ENCODE data around the gene SDC1. TPM values are rescaled to one million over a fixed set of nuclear protein-coding genes. Genes with fewer than 3 reads are reported as not detected.
A peak's percentile ranks its signal among the peaks of the same experiment; 100 is the strongest.

Gene SDC1
- polyA plus RNA-seq, 2 donors: 239 to 334 TPM

GRCh38 chr2:20200697-20201555, 24.0 kb downstream of the SDC1 start:
- Histone ChIP-seq H3K4me1 (ENCODE audit: control insufficient read depth in 2 of 2, insufficient read depth in 2 of 2, low read length in 1 of 2) (peaks cover 6 to 24% of the 10 kb centered on the region in 2 donors), H3K27ac (ENCODE audit: low read depth in 2 of 2, low read length in 1 of 2) (peak overlapping the region in 1 of 2 donors; percentile 34), H3K4me3 (ENCODE audit: low read depth in 1 of 2, low read length in 2 of 2) (no peak overlapping the region), H3K27me3 (ENCODE audit: control insufficient read depth in 1 of 2, insufficient read depth in 2 of 2, low read length in 2 of 2) (no peaks in the 10 kb centered on the region), H3K9me3 (ENCODE audit: control insufficient read depth in 2 of 2, insufficient read depth in 1 of 2, low read depth in 1 of 2, low read length in 1 of 2) (no peaks in the 10 kb centered on the region), H3K36me3 (ENCODE audit: control insufficient read depth in 2 of 2, insufficient read depth in 2 of 2, low read length in 1 of 2) (peaks cover 0 to 34% of the 10 kb centered on the region in 2 donors)
- WGBS, 2 donors: 83 to 90% methylated on average over 26 of the region's 26 CpGs

GRCh38 chr2:20199633-20200270, 25.2 kb downstream of the SDC1 start:
- H3K36me3 ChIP-seq (ENCODE audit: control insufficient read depth in 2 of 2, insufficient read depth in 2 of 2, low read length in 1 of 2): peaks cover 0 to 27% of the 10 kb centered on the region in 2 donors
- H3K4me3 ChIP-seq (ENCODE audit: low read depth in 1 of 2, low read length in 2 of 2): no peak overlapping the region
- peaks cover 6 to 21% of the 10 kb centered on the region in 2 donors for H3K4me1 ChIP-seq (ENCODE audit: control insufficient read depth in 2 of 2, insufficient read depth in 2 of 2, low read length in 1 of 2)
- 67 to 79% methylated on average over 6 of the region's 6 CpGs for WGBS, 2 donors
- H3K9me3 ChIP-seq (ENCODE audit: control insufficient read depth in 2 of 2, insufficient read depth in 1 of 2, low read depth in 1 of 2, low read length in 1 of 2): no peaks in the 10 kb centered on the region
- no peaks in the 10 kb centered on the region for H3K27me3 ChIP-seq (ENCODE audit: control insufficient read depth in 1 of 2, insufficient read depth in 2 of 2, low read length in 2 of 2)
- H3K27ac ChIP-seq (ENCODE audit: low read depth in 2 of 2, low read length in 1 of 2): peak overlapping the region; percentile 86 to 94

- no peaks in the 10 kb centered on the region for H3K27me3 ChIP-seq (ENCODE audit: control insufficient read depth in 1 of 2, insufficient read depth in 2 of 2, low read length in 2 of 2)
- no peaks in the 10 kb centered on the region for H3K9me3 ChIP-seq (ENCODE audit: control insufficient read depth in 2 of 2, insufficient read depth in 1 of 2, low read depth in 1 of 2, low read length in 1 of 2)
- H3K36me3 ChIP-seq (ENCODE audit: control insufficient read depth in 2 of 2, insufficient read depth in 2 of 2, low read length in 1 of 2): peaks cover 0 to 27% of the 10 kb centered on the region in 2 donors
- peaks cover 6 to 21% of the 10 kb centered on the region in 2 donors for H3K4me1 ChIP-seq (ENCODE audit: control insufficient read depth in 2 of 2, insufficient read depth in 2 of 2, low read length in 1 of 2)
- H3K4me3 ChIP-seq (ENCODE audit: low read depth in 1 of 2, low read length in 2 of 2): no peak overlapping the region
- peak overlapping the region; percentile 86 to 94 for H3K27ac ChIP-seq (ENCODE audit: low read depth in 2 of 2, low read length in 1 of 2)
- 63 to 66% methylated on average over 14 of the region's 14 CpGs for WGBS, 2 donors
Measured at GRCh38 chr2:20198796-20199632, 25.9 kb downstream of the SDC1 start.

- no peaks in the 10 kb centered on the region for H3K27me3 ChIP-seq (ENCODE audit: control insufficient read depth in 1 of 2, insufficient read depth in 2 of 2, low read length in 2 of 2)
- H3K9me3 ChIP-seq (ENCODE audit: control insufficient read depth in 2 of 2, insufficient read depth in 1 of 2, low read depth in 1 of 2, low read length in 1 of 2): no peaks in the 10 kb centered on the region
- H3K27ac ChIP-seq (ENCODE audit: low read depth in 2 of 2, low read length in 1 of 2): peak overlapping the region; percentile 86 to 94
- 47 to 58% methylated on average over 9 of the region's 9 CpGs for WGBS, 2 donors
- H3K36me3 ChIP-seq (ENCODE audit: control insufficient read depth in 2 of 2, insufficient read depth in 2 of 2, low read length in 1 of 2): peaks cover 0 to 23% of the 10 kb centered on the region in 2 donors
- H3K4me1 ChIP-seq (ENCODE audit: control insufficient read depth in 2 of 2, insufficient read depth in 2 of 2, low read length in 1 of 2): peaks cover 6 to 21% of the 10 kb centered on the region in 2 donors
- H3K4me3 ChIP-seq (ENCODE audit: low read depth in 1 of 2, low read length in 2 of 2): no peak overlapping the region
Measured at GRCh38 chr2:20198001-20198400, 26.9 kb downstream of the SDC1 start.

GRCh38 chr2:20197192-20197591, 27.7 kb downstream of the SDC1 start:
- H3K4me1 ChIP-seq (ENCODE audit: control insufficient read depth in 2 of 2, insufficient read depth in 2 of 2, low read length in 1 of 2): peaks cover 6 to 21% of the 10 kb centered on the region in 2 donors
- WGBS, 2 donors: 50 to 60% methylated on average over 9 of the region's 9 CpGs
- no peaks in the 10 kb centered on the region for H3K9me3 ChIP-seq (ENCODE audit: control insufficient read depth in 2 of 2, insufficient read depth in 1 of 2, low read depth in 1 of 2, low read length in 1 of 2)
- H3K36me3 ChIP-seq (ENCODE audit: control insufficient read depth in 2 of 2, insufficient read depth in 2 of 2, low read length in 1 of 2): peaks cover 0 to 16% of the 10 kb centered on the region in 2 donors
- H3K27ac ChIP-seq (ENCODE audit: low read depth in 2 of 2, low read length in 1 of 2): peak overlapping the region; percentile 94
- no peak overlapping the region for H3K4me3 ChIP-seq (ENCODE audit: low read depth in 1 of 2, low read length in 2 of 2)
- H3K27me3 ChIP-seq (ENCODE audit: control insufficient read depth in 1 of 2, insufficient read depth in 2 of 2, low read length in 2 of 2): no peaks in the 10 kb centered on the region

- H3K9me3 ChIP-seq (ENCODE audit: control insufficient read depth in 2 of 2, insufficient read depth in 1 of 2, low read depth in 1 of 2, low read length in 1 of 2): no peaks in the 10 kb centered on the region
- H3K36me3 ChIP-seq (ENCODE audit: control insufficient read depth in 2 of 2, insufficient read depth in 2 of 2, low read length in 1 of 2): peaks cover 0 to 13% of the 10 kb centered on the region in 2 donors
- H3K4me3 ChIP-seq (ENCODE audit: low read depth in 1 of 2, low read length in 2 of 2): no peak overlapping the region
- H3K4me1 ChIP-seq (ENCODE audit: control insufficient read depth in 2 of 2, insufficient read depth in 2 of 2, low read length in 1 of 2): peaks cover 6 to 20% of the 10 kb centered on the region in 2 donors
- peak overlapping the region; percentile 94 for H3K27ac ChIP-seq (ENCODE audit: low read depth in 2 of 2, low read length in 1 of 2)
- 44 to 56% methylated on average over 16 of the region's 16 CpGs for WGBS, 2 donors
- no peaks in the 10 kb centered on the region for H3K27me3 ChIP-seq (ENCODE audit: control insufficient read depth in 1 of 2, insufficient read depth in 2 of 2, low read length in 2 of 2)
Measured at GRCh38 chr2:20196657-20197161, 28.2 kb downstream of the SDC1 start.

- Histone ChIP-seq H3K4me1 (ENCODE audit: control insufficient read depth in 2 of 2, insufficient read depth in 2 of 2, low read length in 1 of 2) (peaks cover 6 to 21% of the 10 kb centered on the region in 2 donors), H3K36me3 (ENCODE audit: control insufficient read depth in 2 of 2, insufficient read depth in 2 of 2, low read length in 1 of 2) (peaks cover 0 to 8% of the 10 kb centered on the region in 2 donors), H3K27ac (ENCODE audit: low read depth in 2 of 2, low read length in 1 of 2) (peak overlapping the region; percentile 94), H3K27me3 (ENCODE audit: control insufficient read depth in 1 of 2, insufficient read depth in 2 of 2, low read length in 2 of 2) (no peaks in the 10 kb centered on the region), H3K9me3 (ENCODE audit: control insufficient read depth in 2 of 2, insufficient read depth in 1 of 2, low read depth in 1 of 2, low read length in 1 of 2) (no peaks in the 10 kb centered on the region), H3K4me3 (ENCODE audit: low read depth in 1 of 2, low read length in 2 of 2) (no peak overlapping the region)
- WGBS, 2 donors: 55 to 61% methylated on average over 7 of the region's 7 CpGs
Measured at GRCh38 chr2:20196053-20196656, 28.8 kb downstream of the SDC1 start.

- no peak overlapping the region for H3K4me3 ChIP-seq (ENCODE audit: low read depth in 1 of 2, low read length in 2 of 2)
- 71 to 85% methylated on average over 12 of the region's 12 CpGs for WGBS, 2 donors
- H3K27me3 ChIP-seq (ENCODE audit: control insufficient read depth in 1 of 2, insufficient read depth in 2 of 2, low read length in 2 of 2): no peaks in the 10 kb centered on the region
- H3K36me3 ChIP-seq (ENCODE audit: control insufficient read depth in 2 of 2, insufficient read depth in 2 of 2, low read length in 1 of 2): peaks cover 0 to 2% of the 10 kb centered on the region in 2 donors
- no peaks in the 10 kb centered on the region for H3K9me3 ChIP-seq (ENCODE audit: control insufficient read depth in 2 of 2, insufficient read depth in 1 of 2, low read depth in 1 of 2, low read length in 1 of 2)
- H3K27ac ChIP-seq (ENCODE audit: low read depth in 2 of 2, low read length in 1 of 2): no peak overlapping the region
- peaks cover 6 to 25% of the 10 kb centered on the region in 2 donors for H3K4me1 ChIP-seq (ENCODE audit: control insufficient read depth in 2 of 2, insufficient read depth in 2 of 2, low read length in 1 of 2)
Measured at GRCh38 chr2:20195431-20196033, 29.4 kb downstream of the SDC1 start.
